IMR-90 (cell line): ENCODE data around the gene RALGPS1.
A peak's percentile ranks its signal among the peaks of the same experiment; 100 is the strongest.

ENCODE experiments used
- BHLHE40 ChIP-seq: fragments of 150-350 bp; IDR thresholded peaks from 2 replicates; pipeline ENCODE4 v1.6.1; 2016; ENCODE audit warnings: mild to moderate bottlenecking, low read depth, low read length
- MAFK ChIP-seq: IDR thresholded peaks from 2 replicates; pipeline ENCODE4 v1.6.1; 2012; ENCODE audit warnings: low read depth, low read length, improper control_type of control experiment
- MAZ ChIP-seq: IDR thresholded peaks from 2 replicates; pipeline ENCODE4 v1.6.1; 2012; ENCODE audit warnings: low read depth, mild to moderate bottlenecking, low read length, improper control_type of control experiment, moderate library complexity, borderline replicate concordance
- MXI1 ChIP-seq: IDR thresholded peaks from 2 replicates; pipeline ENCODE4 v1.6.1; 2012; ENCODE audit warnings: low read depth, mild to moderate bottlenecking, low read length, moderate library complexity, borderline replicate concordance
- NFE2L2 ChIP-seq: fragments of 150-350 bp; IDR thresholded peaks from 2 replicates; pipeline ENCODE4 v1.6.1; 2016; ENCODE audit warnings: low read depth, mild to moderate bottlenecking, low read length
- POLR2A ChIP-seq: IDR thresholded peaks from 2 replicates; pipeline ENCODE4 v1.6.1; 2012; ENCODE audit warnings: mild to moderate bottlenecking, low read depth, low read length
- RAD21 ChIP-seq: IDR thresholded peaks from 2 replicates; pipeline ENCODE4 v1.6.1; 2012; ENCODE audit warnings: low read length, improper control_type of control experiment
- RFX5 ChIP-seq: IDR thresholded peaks from 2 replicates; pipeline ENCODE4 v1.8.0; 2012; ENCODE audit warnings: low read depth, mild to moderate bottlenecking, low read length, moderate library complexity
- SMC3 ChIP-seq: fragments of 150-350 bp; IDR thresholded peaks from 2 replicates; pipeline ENCODE4 v1.6.1; 2016; ENCODE audit warnings: low read depth, mild to moderate bottlenecking, antibody characterized with exemption, low read length, moderate library complexity
- TF ChIP-seq, protein P1 (sequence below): conservative IDR thresholded peaks from 2 replicates; pipeline ENCODE4 v1.5.1; 2012; ENCODE audit warnings: mild to moderate bottlenecking, low read depth, low read length, improper control_type of control experiment
- TF ChIP-seq, protein P2 (sequence below): fragments of 150-350 bp; IDR thresholded peaks from 2 replicates; pipeline ENCODE4 v1.6.1; 2016; ENCODE audit warnings: low read depth, mild to moderate bottlenecking, low read length, moderate library complexity, borderline replicate concordance
- TF ChIP-seq, protein P3 (sequence below): fragments of 150-350 bp; IDR thresholded peaks from 2 replicates; pipeline ENCODE4 v1.6.1; 2017; ENCODE audit warnings: mild to moderate bottlenecking, antibody characterized with exemption, low read length, low read depth

- TF ChIP-seq, protein P1, sequence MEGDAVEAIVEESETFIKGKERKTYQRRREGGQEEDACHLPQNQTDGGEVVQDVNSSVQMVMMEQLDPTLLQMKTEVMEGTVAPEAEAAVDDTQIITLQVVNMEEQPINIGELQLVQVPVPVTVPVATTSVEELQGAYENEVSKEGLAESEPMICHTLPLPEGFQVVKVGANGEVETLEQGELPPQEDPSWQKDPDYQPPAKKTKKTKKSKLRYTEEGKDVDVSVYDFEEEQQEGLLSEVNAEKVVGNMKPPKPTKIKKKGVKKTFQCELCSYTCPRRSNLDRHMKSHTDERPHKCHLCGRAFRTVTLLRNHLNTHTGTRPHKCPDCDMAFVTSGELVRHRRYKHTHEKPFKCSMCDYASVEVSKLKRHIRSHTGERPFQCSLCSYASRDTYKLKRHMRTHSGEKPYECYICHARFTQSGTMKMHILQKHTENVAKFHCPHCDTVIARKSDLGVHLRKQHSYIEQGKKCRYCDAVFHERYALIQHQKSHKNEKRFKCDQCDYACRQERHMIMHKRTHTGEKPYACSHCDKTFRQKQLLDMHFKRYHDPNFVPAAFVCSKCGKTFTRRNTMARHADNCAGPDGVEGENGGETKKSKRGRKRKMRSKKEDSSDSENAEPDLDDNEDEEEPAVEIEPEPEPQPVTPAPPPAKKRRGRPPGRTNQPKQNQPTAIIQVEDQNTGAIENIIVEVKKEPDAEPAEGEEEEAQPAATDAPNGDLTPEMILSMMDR: no peak
- TF ChIP-seq BHLHE40 (no peak), RFX5 (no peak), MAFK (no peak), NFE2L2 (no peak), POLR2A (no peak), RAD21 (no peak), SMC3 (no peak), MXI1 (peak; percentile 61), MAZ (peak; percentile 35; the same call in 1 of the 2 replicates)
- TF ChIP-seq, protein P2, sequence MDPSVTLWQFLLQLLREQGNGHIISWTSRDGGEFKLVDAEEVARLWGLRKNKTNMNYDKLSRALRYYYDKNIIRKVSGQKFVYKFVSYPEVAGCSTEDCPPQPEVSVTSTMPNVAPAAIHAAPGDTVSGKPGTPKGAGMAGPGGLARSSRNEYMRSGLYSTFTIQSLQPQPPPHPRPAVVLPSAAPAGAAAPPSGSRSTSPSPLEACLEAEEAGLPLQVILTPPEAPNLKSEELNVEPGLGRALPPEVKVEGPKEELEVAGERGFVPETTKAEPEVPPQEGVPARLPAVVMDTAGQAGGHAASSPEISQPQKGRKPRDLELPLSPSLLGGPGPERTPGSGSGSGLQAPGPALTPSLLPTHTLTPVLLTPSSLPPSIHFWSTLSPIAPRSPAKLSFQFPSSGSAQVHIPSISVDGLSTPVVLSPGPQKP: no peak
- TF ChIP-seq, protein P3, sequence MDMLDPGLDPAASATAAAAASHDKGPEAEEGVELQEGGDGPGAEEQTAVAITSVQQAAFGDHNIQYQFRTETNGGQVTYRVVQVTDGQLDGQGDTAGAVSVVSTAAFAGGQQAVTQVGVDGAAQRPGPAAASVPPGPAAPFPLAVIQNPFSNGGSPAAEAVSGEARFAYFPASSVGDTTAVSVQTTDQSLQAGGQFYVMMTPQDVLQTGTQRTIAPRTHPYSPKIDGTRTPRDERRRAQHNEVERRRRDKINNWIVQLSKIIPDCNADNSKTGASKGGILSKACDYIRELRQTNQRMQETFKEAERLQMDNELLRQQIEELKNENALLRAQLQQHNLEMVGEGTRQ: no peak
Measured at GRCh38 chr9:127224883-127225739, 310.5 kb downstream of the RALGPS1 start.
